Stimulated activated CD8-positive, alpha-beta memory T cell treated with anti-CD3 and anti-CD28 coated beads, Interleukin-7, amount 100 ng/mL, for 1 hour (primary cell): Measurements from ENCODE around the gene BIK.
"Not testable (repeated sequence)": the region's sequence is repeated elsewhere in the genome, so short reads cannot be mapped to it uniquely, and the experiment has no call there.

Source experiments
- DNase-seq, 2 donors: peaks; one replicate each; pipeline ENCODE4 v3.0.0-alpha.2; 2020; ENCODE audit warnings: low read depth in 2 of 2

BIK gene

DNA sequence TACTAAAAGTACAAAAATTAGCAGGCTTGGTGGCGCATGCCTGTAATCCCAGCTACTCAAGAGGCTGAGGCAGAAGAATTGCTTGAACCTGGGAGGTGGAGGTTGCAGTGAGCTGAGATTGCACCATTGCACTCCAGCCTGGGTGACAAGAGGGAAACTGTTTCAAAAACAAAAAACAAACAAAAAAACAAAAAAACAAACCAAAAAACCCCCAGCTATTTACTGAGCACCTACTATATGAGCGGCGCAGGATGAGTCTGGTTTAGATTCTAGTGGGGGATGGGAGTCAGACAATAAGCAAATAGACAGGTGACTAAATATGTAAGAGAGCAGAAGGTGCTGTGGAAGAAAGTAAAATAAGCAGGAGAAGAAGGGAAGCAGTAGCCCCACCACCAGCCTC lies 5.6 kb upstream of the BIK start:
- not testable (repeated sequence) for DNase-seq

DNA sequence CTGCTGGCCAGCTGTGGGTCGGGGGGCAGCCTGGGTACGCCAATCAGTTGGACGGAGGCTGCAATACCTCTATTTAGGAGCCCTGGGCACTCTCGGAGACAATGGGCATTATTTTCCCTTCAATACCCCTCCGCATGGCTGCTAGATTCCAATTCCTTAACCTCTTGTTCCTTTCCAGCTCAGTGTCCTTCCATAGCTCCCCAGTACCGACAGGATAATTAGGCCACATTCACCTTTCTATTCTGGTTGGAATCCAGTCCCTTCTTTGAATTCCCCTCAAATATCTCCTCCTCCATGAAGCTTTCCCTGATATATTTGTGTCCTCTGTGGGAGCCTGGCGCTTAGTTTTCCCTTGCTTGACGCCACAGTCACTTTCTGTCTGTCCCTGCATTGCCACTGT lies 4.2 kb upstream of the BIK start:
- no peak for DNase-seq

DNA sequence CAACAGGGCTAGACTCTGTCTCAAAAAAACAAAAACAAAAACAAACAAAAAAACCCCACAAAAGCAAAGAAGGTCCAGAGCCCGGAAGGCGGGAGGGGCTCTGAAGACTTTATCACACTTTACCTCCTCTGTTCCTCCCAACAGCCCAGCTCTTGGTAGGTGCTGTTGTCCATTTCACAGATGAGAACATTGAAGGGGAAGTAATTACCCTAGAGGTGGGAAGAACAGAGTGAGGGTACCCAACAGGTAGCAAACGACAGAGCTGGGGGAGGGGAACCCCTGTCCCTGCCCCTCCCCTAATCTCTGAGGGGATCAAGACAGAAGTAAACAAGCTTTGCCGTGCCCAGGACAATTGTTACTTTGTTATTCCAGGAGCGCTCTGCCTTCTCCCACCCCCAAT lies 1.0 kb upstream of the BIK start:
- DNase-seq: no peak

DNA sequence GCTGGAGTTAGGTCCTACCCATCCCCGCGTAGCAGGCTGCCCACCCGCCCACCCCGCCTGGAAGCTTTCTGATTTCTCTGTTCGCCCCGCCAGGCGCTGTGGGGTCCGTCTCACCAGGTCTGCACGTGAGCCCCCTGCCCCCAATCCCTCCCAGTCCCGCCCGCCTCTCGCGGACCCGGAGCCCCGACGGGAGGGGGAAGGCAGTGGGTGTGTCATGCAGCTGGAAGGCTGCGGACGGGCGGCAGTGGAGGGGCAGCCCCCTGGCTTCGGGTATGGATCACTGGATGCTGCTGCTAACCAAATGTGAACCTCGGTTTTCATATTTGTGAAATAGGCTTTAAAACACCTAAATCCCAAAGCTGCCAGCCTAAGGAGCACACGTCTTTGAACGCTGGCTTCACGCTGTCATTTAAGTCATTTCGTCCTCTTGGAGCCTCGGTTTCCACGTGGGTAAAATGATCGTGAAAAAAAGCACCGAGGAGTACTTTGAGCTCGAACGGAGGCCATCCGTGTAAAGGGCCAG lies 568 bp upstream of the BIK start:
- DNase-seq: no peak

DNA sequence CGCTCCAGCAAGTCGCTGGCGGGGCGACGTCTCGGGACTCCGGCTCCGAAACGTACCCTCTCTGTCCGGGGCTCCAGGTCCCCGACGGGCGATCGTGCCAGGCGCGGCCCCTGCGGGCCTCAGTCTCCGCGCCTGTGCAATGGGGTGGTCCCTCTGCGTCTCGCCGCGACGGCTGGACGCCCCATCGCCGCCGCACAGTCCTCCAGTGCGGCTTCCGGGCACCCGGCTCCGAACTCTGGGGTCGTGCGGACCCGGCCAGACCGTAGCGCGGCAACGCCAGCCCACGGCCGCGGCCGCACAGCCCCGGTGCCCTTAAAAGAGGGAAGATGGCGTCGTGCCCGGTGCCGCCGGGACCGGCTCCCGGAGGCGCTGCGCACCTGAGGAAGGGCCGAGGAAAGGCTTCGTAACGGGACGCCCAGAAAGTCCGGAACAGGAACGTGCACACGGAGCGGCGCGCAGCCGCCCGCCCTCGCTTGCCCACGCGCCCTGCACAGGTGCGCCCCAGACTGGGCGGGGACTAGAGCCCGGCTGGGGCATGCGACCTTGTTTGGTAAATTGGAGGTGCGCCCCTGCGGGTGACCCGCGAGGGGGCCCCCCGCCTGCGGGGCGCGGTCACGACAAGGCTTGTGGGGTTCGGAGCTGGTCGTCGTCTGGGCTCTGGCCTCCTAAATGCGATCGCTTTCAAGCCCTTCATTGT lies 525 bp downstream of the BIK start:
- DNase-seq: no peak

DNA sequence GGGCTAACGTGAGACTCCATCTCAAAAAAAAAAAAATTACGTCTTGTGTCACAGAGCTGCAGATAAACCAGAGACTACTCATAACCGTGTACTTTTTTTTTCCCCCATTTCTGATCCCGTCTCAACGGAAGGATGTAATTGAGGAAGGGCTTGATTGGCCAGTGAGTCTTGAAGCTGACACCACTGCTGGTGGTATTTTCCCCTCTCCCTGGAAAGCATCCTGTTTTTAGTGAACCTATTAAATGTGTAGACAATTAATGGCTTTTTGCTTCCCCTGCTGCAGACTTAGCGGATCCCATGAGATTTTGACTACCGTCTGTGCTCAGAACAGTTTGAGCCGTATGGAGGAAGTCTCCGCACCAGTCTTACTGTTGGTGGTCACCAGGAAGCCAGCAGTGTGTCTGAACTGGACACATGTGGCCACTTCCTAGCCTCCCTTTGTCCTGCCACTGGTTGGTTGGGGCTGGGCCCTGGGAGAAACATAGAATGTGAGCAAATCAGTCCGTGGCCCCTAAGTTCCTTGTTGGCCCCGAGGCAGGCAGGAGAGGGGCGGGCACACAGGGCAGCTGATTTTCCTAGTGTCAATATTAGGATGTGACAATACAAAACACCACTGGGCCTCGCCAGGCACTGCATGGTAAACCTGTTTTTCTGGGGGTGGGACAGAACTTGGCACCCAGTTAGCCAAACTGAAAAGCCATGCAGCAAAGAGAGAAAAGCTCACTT lies 3.1 kb downstream of the BIK start:
- DNase-seq: no peak

DNA sequence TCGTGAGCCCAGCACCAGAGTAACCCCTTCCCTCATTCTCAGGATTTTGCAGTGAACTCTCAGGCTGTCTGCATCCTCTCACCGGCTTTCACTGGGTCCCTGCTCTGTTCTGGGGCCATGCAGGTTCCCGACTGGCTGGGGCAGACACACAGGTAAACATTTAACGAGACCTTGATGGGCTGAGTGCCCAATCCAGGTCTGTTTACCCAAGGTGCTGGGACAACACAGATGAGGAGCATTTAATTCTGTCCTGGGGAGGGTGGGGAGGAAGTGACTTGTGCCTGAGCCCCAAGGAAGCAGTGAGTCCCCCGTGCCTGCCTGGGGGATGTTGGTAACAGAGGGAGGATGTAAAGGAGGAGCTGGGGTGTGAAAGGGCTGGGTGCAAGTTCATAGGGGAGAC lies 4.4 kb downstream of the BIK start:
- no peak for DNase-seq

DNA sequence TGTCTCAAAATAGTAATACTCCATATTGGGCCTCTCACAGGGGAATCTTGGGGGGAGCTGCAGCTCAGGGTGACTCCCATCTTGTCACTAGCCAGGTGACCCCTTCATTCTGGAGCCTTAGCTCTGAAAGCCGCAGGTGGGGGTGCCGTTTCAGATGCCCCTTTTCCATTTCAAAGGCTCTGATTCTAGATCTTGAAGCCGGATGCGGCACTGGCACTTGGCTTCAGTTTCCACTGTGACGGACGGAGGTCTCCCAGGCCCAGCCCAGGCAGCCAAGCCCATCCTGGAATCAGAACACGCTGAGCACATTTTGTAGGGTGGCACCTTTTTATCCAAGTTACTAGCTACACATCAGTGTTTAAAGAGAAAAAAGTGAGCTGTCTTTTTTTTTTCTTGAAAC lies 6.4 kb downstream of the BIK start:
- no peak for DNase-seq

DNA sequence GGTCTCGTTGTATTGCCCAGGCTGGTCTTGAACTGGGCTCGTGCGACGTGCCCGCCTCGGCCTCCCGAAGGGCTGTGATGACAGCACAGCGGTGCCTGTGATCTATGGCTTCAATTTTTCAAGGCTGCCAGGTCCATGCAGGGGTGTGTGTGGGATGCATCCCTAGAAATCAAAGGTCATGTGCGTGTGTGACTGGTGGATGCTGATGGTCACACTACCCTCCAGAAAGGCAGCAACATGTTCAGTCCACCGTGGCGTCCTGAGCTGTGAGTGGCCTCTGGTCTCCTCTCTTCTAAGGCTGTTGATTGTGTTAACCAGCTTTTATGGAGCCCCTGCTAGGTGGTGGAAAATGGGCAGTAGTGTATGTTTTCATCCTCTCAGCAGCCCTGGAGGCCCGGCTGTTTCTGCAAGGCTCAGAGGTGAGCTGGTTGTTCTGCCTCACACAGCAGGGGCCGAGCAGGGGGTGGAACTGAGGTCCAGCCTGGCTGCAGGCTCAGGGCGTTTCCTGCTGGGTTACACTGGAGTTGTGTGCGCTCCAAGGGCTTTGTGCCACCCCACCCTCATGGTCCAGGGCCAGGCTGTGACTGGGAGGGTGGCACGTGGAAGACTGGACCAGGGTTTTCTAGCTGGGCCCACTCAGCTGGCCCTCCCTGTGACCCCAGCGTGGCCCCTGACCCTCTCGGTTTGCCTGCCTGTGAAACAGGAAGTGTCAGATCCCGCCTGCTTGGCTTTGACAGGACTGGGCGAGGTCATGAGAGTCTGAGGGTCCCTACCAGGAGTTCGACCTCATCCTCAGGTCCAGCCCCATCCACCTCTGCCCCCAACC lies 7.7 kb downstream of the BIK start:
- DNase-seq: no peak

DNA sequence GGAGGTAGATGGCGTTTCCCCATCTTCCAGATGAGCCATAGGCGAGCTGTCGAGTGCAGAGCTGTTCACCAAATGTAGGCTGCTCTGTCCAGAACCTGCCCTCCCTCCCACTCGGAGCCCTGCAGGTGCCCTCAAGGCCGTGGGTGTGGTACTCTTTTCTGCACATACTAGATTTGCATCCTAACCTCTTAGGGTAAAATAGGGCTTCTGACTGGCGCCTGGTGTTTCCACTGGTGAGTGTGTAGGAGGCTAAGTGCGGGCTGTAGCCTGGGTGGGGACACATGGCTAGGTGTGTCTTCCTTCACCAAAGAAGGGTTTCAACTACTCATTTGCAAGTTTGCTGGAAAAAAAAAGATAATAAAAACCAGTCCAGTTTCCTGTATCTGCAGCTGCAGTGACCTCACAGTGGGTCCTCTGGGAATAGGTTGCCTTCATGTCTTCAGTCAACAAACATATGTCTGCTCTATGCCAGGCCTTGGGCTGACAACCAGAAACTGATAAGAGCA lies 8.5 kb downstream of the BIK start:
- no peak for DNase-seq

DNA sequence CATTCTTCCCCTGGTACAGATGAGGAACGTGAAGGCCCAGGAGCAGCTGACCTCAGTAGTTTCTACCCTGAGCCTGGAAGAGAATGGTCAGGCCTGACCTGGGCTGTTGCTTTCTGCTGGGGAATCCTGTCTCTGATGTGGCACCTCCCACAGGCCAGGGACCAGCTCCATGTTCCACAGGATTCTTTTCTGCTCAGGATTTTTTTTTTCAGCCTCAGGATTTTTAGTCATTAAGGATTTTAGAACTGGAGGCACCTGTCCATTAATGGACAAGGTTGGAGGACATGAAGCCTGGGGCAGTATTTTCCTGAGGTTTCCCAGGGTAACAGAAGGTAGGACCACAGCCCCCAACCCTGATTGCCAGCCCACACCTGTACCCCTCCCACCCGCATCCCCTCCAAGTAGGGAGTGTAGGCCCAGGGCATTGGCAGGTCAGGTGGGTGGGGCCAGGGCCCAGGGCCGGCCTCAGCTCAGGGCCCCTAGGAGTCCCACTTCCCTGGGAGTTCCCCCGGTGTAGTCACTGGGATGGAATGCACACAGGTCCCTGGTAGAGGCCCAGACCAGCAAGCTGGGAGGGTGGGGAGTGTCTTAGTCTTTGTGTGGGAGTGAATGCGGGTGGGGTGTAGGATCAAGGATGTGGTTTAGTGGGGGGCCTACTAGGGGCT lies 16.1 kb downstream of the BIK start:
- DNase-seq: no peak

DNA sequence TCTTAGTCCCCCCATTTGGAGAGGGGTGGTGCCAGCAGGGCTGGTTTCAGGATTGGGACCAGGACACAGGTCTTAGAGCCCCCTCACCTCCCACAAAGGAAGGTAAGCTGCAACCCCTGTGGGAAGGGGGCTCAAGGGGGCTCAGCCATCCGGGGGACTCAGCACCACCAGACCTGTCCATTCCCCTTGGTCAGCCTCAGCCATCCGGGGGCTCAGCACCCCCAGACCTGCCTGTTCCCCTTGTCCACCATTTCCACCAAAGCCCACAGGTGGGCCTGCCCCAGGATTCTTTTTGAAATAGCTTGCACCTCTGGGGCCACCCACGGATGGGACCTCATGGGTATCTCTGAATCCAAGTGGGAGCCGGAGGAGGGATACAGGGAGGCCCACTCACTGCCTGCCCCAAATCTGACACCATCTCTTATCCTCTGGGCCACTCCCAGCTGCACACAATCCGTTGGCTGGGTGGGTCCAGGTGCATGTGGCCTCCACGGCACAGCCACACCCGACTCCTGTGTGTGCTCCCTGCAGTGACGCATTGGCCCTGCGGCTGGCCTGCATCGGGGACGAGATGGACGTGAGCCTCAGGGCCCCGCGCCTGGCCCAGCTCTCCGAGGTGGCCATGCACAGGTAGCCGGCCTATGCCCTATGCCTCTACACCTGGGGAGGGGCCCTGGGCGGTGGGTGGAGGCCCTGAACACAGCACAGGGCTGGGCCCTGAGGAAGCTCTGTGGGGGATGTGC lies 16.8 kb downstream of the BIK start:
- DNase-seq: no peak

DNA sequence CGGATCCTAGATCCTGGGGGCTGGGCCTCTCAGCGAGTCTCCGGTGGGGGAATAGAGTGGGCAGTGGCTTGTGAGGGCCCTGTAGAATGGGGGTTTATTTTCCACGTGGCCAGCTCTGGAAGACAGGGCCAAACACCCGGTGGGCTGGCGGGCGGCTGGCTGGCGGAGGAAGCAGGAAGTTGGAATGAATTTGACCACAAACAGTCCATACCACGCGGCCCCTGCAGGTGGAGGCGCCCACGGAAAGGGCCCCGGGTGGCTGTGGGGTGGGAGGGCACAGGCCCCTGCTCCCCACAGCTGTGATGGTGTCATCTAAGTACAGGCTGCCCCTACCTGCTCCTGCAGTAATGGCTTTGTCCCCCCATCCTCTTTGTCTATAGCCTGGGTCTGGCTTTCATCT lies 17.6 kb downstream of the BIK start:
- no peak for DNase-seq

DNA sequence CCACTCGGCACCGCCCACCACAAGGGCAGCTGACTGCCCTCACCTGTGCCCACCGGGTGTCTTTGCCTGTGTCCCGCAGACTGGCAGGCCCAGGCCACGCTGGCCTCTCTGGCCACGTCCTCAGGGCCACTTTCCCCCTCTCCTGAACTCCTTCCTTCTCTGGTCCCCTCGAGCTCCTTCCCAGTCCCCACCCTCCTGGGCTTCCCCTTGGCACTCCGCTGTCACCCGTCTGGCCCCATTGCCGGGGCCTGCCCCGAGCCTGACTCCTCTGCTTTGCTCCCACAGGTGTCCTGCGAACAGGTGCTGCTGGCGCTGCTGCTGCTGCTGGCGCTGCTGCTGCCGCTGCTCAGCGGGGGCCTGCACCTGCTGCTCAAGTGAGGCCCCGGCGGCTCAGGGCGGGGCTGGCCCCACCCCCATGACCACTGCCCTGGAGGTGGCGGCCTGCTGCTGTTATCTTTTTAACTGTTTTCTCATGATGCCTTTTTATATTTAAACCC lies 18.4 kb downstream of the BIK start:
- DNase-seq: no peak

DNA sequence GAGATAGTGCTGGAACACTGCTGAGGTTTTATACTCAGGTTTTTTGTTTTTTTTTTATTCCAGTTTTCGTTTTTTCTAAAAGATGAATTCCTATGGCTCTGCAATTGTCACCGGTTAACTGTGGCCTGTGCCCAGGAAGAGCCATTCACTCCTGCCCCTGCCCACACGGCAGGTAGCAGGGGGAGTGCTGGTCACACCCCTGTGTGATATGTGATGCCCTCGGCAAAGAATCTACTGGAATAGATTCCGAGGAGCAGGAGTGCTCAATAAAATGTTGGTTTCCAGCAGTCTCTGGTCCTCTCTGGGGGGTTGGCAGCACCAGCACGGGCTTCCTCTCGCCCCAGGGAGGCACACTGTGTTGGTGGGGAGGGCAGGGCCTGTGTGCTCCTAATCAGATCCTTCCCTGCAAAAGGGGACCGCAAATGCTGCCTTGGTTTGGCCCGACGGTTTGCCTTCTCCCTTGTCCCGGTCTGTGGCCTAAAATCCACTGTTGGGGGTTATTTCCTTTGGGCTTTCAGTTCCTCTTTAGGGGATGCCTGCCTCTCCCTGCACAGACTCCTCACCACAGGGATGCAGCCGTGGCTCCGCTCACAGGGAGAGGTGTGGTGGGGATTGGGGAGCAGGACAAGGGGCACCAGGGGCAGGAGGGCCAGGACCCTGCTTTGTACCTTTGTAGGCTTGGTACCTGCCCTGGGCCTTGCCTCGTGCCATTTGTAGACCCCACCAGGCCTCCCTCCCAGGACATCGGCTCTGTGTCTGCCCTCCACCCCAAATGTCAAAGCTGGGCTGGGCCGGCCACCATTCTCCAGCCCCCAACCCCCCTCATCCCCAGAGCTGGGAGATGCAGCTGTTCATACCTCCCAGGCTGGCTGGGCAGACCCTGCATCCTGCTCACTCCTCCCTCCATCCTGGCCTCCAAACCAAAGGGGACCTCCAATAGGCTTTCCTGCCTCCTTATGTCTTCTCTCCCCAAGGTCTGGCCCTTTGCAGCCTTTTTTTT lies 19.2 kb downstream of the BIK start:
- DNase-seq: no peak

DNA sequence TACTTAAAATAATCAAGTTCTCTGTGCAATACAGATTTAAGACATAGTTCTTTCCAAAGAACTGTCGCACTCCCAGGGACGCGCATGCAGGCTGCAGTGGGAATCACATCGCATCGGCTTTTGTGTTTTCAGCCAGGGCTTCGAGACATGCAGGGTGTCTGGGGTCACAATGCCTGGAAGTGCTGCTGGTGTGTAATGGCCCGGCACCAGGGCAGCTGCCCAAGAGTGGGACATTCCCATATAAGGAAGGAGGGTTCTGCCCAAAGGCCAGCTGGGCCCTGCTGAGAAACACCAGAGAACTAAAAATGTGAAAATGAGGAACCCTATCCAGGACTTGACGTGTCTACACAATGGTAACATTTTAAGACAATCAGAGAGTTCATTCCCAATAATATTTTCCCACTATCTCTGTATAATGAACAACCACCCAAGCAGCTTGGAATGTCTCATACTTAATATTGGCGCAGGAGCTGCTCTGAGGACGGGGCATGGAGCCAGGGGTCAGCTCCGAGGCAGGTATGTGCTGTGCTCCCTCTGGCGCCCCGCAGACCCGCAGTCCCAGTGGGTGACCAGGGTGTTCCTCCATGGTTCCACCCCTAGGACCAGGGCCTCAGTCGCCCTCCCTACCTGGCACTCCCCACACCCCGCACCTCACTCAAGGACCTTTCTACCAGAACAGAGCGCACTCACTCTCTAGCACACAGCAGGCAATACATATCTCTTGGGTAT lies 21.4 kb downstream of the BIK start:
- DNase-seq: no peak

DNA sequence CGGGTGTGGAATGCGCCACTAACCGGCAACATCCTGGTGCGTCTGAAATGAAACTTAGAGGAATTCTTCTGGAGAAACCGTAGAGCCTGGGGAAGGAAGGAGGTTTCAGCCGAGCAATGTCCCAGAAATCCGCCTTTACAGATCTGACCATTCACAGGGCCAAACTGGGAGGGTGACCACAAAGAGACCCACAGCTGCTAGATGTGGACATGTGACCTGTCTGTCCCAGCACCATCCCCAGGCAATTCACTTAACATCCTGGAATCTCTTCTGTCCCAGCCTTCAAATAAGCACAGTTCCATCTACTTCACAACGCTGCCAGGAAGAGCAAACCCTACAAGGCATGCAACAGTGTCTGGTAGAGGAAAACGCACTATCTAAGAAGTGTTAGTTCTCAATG lies 22.9 kb downstream of the BIK start:
- DNase-seq: no peak

DNA sequence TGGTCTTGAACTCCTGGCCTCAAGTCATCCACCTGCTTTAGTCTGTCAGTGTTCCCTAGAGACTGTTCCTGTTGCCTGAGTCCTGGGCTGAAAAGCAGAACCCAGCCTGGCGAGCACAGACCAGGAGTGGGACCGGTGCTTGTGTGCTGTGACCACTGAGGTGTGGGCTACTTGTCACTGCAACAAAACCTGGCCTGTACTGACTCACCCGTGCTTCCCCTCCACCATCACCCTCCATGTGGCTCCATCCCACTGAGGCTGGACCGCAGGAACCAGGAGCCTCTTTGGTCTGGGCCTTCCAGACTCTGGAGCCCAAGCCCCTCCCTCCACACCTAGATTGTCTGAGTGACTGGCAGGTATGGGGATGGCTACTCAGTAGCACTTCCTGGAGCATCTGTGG lies 24.0 kb downstream of the BIK start:
- DNase-seq: no peak

DNA sequence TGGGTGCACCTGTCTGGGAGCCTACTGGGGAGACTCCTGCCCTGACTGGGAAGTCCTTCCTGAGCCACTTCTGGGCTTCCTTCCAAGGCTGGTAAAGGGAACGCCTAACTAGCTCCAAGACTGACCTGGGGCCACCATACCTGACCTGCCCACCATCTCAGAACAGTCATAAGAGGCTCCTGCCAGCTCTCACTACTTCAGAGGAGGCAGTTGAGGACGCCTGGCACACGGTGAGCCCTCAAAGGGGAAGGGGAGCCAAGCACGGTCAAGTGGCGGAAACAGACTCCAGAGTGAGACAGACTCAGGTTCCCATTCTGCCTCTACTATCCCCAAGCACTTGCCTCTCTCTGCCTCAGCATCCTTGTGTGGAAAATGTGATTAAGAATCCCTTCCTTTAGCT lies 25.0 kb downstream of the BIK start:
- no peak for DNase-seq
